CD4-positive, alpha-beta T cell treated with Interleukin-15 for 4 hours (primary cell): ENCODE results near the gene ENO1.
"Not testable (repeated sequence)": the region's sequence is repeated elsewhere in the genome, so short reads cannot be mapped to it uniquely, and the experiment has no call there.

Experiments
- DNase-seq: peaks from one replicate; pipeline ENCODE4 v3.0.0-alpha.2; 2020; ENCODE audit warnings: low spot score

ENO1 gene

DNA sequence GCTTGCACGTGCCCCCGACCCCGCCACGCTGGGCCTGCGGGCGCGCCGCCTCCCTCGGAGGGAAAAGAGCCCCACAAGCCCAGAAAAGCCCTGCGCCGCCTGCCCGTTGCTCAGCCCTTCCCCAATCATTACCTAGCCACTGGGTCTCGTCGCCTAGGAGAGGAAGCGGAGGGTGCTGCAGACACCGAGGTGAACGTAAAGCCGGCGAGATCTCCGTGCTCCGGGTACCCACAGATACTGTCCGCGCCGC lies at the start of gene ENO1:
ENO1 (minus strand) TSS at position 239 of the 250 bp plus-strand sequence. CDS start 3,778 bp downstream, outside the sequence.
- no peak for DNase-seq

DNA sequence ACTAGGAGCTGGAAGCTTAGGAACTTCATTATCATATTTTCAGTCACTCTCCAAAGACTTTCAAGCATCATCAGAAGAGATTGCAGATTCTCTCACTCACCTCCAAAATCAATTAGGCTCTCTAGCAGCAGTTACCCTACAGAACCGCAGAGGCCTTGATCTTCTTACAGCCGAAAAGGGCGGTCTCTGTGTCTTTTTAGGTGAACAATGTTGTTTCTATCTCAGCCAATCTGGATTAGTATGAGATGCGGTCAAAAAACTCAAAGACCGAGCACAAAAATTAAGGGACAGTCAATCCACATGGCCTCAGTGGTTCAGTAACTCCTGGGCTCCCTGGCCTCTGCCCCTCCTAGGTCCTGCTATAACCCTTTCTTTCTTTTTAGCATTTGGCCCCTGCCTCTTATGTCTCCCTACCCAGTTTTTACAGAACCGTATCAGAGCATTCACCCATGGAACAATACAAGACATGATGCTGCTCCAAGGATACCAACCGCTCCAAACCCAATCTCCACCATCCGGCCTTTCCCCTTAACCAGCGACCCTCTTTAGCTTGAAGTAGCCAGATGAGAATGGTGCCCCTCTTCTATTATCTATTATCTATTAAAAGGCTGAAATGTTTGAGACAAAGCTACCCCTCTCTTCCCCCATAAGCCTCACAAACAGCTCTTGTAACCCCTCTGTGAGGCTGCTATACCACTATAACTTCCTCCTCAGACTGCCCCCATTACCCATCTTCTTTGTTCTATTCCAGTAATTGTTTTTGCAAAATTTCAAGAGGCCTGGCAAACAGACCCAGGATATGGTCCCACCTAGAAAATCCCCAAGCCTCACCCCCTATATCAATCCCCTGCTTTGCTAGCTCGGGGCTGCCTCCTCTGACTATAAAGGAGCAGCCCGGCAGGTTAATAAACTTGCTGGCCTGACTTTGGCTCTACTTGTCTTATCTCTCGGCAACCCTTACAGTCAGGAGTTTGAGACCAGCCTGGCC lies 48.5 kb upstream of the ENO1 start:
- DNase-seq: peak; percentile 63

DNA sequence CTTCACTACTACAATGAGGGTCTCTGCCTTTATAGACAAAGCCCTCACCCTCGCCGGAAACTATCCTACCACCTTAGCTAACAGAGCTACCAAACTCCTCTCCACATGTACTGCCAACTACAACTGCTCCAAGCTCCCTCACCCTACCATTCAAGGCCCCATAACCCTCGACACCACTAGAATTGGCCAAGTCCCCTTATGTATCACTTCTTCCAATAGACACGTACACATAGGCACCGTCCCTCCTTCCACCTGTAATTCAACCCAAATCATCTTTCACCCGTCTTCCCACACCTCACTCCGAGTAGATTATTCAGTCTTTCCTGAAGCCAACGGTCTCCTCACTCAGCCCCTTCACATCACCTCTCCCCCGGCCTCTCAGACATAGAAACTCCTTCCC lies 47.5 kb upstream of the ENO1 start:
- no peak for DNase-seq

DNA sequence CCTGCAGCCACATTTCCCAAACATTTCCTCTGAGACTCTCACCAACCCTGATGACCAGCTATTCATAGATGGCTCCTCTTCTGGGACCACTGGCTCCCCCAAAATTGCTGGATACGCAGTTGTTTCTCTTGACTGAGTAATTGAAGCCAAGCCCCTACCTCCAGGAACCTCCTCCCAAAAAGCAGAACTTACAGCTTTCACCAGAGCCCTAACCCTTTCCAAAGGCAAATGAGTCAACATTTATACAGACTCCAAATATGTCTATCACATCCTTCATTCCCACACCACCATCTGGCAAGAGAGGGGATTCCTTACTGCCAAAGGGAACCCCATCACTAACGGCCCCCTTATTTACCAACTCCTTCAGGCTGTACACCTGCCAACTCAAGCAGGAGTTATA lies 46.9 kb upstream of the ENO1 start:
- no peak for DNase-seq

DNA sequence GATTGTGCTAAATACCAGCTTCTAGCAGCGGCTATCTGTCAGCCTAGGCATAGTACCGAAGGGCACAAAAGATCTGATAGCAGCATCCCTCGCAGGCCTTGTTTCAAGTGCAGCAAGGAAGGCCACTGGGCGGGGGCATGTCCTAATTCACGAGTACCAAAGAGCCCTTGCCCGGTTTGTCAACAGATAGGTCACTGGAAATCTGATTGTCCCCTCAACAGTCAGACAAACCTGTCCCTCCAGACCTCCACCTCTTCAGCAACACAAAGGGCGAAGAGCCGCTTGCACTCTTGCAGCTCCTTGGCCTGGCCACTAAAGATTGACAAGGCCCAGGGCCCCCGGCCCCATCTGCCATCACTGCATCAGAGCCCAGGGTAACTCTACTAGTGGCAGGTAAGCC lies 44.5 kb upstream of the ENO1 start:
- DNase-seq: no peak

DNA sequence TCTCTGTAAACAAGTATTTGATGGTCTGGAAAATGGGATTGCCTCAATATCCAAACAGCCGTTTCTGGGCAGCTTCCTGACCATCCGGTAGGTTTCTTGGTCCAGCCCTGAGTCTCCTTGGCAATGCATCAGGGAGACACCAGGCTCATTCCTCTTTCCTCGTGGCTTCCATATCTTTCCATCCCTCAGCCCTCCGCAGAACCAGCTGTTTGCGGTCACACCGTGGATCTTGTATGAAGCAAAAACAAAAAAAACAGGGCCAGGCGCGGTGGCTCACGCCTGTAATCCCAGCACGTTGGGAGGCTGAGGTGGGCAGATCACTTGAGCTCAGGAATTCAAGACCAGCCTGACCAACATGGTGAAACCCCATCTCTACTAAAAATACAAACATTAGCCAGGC lies 39.0 kb upstream of the ENO1 start:
- DNase-seq: not testable (repeated sequence)

DNA sequence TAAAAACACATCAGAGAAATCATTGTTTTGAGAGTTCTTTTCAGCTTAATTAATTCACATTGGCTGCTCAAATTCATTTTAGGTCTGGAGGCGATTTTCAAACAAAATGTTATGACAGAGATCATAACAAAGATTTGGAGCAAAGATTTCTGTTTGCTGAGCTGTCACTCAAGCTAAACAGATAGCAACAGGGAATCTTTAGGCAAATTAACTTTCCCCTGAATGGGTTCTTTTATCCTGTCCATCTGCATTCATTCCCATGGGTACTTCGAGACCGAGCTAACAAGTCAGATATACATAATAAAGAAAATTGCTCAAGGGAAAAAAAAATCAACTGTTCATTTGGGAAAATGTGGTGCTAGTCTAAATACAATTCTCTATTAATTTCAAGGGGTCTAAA lies 37.0 kb upstream of the ENO1 start:
- no peak for DNase-seq

DNA sequence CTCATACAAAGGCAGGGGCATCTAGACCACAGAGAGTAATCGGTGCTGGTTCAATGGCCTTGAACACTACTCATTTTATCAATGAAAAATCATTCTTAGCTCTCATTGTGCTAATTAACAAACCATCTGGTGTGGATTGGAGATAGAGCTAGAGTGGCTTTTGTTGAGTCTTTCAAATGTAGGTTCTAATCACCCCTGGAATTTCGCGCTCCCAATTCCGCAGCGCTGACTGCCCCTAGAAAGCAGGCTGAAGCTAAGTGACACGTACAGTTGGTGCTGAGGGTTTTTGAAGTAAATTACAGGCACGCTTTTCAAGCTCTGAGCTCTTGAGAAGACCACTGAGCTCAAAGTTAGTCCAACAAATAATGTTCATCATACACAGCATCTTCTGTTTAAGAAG lies 36.0 kb upstream of the ENO1 start:
- no peak for DNase-seq

DNA sequence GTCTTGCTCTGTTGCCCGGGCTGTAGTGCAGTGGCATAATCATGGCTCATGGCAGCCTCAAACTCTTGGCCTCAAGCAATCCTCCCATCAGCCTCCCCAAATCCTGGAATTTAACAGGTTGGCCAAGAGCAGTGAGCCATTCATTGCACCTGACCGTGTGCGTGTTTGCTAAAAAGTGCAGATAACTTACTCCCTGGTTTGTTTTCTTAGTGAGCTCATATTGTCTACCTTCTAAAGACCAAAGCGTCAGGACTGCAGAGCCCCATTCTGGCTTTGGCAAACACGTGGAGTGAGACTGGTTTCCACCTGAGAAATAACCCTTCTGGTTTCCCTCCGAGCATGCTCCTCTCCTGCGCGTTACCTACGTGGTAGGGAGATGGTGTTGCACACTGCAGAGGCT lies 35.0 kb upstream of the ENO1 start:
- no peak for DNase-seq

DNA sequence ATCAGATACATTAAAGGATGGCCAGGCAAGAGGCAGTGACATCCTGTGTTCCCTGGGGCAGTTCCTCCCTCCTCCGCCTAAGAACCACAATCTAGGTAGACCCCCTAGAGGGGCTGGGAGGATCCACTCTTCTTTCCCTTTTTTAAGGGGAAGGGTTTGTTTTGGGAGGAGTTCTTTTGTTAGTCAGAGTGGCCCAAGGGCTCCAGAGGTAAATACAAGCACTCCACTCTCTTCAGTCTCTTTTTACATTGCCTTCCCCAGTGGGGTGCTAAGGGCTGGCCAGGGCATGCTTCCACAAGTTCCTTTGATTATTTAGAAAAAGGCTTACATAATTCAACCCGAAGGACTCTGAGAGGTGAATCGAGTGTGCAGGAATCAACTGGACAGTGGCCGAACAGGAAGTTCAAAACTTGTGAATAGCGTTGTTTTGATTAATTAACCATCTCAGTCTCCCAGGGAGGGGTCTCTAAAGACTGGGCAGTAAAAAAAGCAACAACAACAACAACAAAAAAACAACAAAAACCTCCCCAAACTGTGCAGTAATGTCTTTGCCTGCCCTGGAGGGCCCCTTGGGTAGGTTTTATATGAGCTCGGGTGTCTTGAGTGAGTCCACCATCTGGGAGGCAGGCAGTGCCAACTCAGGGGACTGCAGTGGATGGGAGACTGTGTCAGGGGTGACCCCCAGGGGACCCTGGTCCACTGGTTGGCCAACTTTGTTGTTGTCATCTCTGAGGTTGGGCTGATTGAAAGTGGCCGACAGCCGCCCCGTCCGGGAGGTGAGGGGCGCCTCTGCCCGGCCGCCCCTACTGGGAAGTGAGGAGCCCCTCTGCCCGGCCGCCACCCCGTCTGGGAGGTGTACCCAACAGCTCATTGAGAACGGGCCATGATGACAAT lies 33.2 kb upstream of the ENO1 start:
- no peak for DNase-seq

DNA sequence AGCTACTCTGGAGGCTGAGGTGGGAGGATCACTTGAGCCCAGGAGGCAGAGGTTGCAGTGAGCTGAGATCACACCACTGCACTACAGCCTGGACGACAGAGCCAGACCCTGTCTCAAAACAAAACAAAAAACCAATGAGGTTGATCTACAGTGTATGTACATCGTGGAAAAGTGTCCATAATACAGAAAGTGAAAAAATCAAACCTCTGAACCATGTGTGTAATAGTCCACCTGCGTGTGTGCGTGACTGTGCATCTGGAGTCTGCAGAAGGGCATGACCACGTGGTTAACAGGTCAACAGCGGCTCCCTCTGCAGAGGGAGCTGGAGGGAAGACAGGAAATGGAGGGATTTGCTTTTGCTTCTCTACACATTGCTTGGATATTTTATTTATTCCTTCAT lies 32.4 kb upstream of the ENO1 start:
- DNase-seq: no peak

DNA sequence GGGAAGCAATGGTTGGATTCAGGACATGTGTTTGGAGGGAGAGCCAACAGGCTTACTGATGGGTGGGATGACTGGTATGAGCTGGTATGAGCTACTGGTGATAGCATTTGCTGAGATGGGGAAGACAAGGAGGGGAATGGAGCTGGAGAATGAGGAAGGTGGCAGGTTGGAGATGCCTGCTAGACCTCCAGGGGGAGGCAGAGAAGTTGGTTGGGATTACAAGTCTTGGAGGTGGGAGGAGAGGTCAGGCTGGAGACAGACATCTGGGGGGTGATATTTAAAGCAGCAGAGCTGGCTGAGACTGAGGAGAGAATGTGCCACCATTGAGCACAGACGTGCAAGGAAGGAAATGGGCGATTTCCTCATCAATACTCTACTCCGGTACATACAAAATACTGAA lies 31.8 kb upstream of the ENO1 start:
- no peak for DNase-seq

DNA sequence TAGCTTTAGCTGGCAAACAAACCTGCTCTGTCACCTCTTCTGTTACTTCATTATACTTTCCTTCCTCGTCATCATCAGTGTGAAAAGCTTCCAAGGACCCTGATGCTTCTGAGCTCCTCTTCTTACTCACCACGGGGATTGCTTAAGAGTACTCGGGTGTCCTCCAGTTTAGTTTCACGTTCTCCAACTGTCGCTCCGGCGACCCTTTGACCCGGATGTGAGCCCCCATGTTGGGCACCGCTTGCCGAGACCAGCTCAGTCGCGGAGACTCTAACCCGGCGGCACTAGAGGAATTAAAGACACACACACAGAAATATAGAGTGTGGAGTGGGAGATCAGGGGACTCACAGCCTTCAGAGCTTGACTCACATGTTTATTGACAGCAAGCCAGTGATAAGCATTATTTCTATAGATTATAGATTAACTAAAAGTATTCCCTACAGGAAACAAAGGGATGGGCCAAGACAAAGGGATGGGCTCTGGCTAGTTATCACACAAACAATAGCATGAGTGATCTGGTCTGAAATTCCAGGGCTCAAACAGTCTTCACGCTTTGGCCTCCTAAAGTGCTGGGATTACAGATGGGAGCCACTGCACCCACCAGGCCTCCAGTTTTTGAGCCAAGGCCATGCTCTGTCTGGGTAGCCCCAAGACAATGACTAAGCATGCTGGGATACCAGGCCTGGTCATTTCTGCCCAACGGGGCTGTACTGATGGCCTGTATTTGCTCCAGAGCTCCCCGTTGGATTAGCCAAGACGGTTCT lies 30.1 kb upstream of the ENO1 start:
- DNase-seq: no peak

DNA sequence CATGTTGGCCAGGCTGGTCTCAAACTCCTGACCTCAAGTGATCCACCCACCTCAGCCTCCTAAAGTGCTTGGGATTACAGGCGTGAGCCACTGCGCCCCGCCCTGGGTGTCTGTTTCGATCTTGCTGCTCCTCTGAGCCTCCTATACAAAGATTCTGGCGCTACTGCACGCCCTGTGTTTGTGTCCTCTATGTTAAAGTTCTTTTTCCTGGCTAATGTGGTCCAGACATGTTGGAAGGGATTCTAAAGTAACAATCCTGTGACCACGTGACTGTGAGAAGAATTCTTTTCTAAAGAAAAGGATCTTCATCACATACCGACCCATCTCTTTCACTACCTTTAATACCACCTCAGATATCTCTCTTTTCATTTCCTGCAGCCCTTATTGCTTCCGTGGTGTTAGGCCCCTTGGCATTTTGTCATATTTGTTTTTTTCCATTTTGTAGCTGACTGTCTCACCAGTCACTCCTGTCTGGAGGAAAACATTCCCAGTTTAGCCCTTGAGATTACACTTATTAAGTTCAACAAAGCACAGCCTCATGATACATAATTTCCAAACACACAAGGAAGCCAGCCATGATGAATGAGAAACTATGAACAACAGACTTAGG lies 27.2 kb upstream of the ENO1 start:
- DNase-seq: no peak

DNA sequence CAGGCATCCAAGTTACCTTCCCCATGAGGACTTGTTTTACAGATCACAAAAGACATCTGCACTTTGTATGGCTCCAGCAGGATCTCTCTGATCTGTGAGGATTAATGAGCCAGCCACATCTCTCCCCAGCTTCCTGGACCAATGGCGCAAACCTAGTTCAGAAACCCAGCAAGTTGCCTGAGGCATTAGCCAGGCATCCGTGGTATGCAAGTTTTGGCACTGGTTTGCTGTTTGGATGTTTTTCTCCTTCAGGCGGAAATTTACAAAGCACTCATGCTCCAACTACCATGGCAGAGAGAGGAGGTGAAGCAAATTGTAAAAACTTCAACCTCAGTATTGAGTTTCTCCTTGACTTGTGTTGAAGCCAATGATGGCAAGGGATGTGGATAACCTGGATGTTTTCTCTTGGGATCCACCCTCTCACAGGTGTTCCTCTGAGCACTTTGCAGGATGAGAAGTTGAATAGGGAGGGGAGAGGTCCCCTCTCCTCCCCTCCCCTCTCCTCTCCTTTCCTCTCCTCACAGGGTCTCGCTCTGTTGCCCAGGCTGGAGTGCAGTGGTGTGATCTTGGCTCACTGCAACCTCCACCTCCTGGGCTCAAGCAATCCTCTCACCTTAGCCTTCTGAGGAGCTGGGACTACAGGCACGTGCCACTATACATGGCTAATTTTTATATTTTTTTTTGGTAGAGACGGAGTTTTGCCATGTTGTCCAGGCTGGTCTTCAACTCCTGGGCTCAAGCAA lies 25.6 kb upstream of the ENO1 start:
- DNase-seq: no peak

DNA sequence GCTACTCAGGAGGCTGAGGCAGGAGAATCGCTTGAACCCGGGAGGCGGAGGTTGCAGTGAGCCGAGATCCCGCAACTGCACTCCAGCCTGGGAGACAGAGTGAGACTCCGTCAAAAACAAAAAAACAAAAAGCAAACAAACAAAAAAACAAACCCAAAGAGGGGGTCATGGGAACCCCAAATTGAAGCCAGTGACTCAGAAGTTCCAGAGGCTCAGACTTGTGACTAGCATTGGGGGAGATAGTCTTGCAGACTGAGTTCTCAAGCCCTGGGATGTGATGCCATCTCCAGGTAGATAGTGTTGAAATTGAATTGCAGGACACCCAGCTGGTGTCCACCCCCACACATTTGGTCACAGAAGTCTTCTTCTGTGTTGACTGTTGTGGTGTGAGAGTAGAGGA lies 24.9 kb upstream of the ENO1 start:
- no peak for DNase-seq

DNA sequence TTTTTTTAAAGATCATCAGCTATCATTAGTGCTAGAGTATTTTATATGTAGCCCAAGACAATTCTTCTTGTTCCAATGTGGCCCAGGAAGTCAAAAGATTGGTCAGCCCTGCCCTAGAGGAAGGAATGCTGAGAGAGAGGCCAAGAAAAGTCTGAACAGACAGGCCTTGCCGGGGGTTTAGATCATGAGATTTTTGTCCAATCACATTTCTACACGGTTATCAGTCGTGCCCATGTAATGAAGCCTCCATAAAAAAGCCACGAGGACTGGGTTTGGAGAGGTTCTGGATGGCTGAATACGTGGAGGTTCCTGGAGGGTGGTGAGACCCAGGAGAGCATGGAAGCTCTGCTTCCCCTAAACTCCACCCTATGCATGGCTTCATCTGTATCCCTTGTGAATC lies 24.3 kb upstream of the ENO1 start:
- no peak for DNase-seq

DNA sequence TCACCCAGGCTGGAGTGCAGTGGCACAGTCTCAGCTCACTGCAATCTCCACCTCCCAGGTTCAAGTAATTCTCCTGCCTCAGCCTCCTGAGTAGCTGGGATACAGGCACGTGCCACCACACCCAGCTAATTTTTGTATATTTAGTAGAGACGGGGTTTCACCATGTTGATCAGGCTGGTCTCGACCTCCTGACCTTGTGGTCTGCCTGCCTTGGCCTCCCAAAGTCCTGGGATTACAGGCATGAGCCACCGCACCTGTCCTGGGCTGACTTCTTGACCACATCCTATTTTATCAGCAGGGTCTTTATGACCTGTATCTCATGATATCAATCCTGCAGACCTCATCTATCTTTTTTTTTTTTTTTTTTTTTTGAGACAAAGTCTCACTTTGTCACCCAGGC lies 22.2 kb upstream of the ENO1 start:
- not testable (repeated sequence) for DNase-seq

DNA sequence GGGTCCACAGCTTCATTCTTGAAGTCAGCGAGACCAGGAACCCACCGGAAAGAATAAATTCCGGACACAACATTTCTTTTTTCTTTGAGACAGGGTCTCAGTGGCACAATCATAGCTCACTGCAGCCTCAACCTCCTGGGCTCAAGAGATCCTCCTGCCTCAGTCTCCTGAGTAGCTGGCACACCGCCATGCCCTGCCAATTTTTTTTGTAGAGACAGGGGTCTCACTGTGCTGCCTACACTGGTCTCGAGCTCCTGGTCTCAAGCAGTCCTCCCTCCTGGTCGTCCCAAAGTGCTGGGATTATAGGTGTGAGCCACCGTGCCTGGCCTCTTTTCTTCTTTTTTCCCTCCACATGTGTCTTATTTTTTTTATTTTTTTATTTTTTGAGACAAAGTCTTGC lies 20.6 kb upstream of the ENO1 start:
- DNase-seq: no peak

DNA sequence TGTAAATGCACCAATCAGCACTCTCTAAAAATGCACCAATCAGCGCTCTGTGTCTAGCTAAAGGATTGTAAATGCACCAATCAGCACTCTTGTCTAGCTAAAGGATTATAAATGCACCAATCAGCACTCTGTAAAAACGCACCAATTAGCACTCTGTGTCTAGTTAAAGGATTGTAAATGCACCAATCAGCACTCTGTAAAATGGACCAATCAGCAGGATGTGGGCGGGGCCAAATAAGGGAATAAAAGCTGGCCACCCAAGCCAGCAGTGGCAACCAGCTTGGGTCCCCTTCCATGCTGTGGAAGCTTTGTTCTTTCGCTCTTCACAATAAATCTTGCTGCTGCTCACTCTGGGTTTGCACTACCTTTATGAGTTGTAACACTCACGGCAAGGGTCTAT lies 19.9 kb upstream of the ENO1 start:
- not testable (repeated sequence) for DNase-seq

DNA sequence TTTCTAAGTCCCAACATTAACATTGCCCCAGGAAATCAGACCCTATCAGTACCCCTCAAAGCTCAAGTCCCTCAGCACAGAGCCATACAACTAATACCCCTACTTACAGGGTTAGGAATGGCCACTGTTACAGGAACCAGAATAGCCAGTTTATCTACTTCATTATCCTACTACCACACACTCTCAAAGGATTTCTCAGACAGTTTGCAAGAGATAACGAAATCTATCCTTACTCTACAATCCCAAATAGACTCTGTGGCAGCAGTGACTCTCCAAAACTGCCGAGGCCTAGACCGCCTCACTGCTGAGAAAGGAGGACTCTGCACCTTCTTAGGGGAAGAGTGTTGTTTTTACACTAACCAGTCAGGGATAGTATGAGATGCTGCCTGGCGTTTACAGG lies 19.0 kb upstream of the ENO1 start:
- DNase-seq: not testable (repeated sequence)
